HG03378 (cell line): Measurements from ENCODE around the gene CNTN4.
"Not testable (repeated sequence)": the region's sequence is repeated elsewhere in the genome, so short reads cannot be mapped to it uniquely, and the experiment has no call there.

Experiments used
- ATAC-seq: cut with Tn5 transposase; IDR thresholded peaks from one replicate; pipeline ENCODE4 v1.9.1; 2021; ENCODE audit warnings: mild to moderate bottlenecking, moderate library complexity; ENCODE audit not compliant: unreplicated experiment

The CNTN4 gene

GRCh38 chr3:2940062-2940461 lies 841.4 kb downstream of the CNTN4 start:
- ATAC-seq: no peak

DNA sequence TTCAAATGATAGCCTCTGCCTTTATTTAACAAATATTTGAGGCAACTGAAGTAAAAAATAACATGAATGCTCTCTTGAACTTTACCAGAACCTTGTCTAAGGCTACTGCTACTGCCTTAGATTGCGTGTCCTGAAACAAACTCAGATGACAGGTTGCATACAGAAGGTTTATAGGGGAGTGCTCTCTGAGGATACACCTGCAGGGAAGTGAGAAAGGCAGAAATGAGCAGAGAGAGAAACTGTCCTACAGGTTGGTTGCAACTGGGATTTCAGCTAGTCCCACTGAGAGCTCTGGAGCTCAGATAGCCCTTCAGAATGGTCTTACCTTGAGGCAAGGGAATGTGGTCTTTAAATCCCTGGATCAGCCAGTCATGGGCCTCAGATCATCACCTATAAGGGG lies 846.0 kb downstream of the CNTN4 start:
- ATAC-seq: peak; percentile 83

- ATAC-seq: no peak
These were observed 846.5 kb downstream of the CNTN4 start for GRCh38 chr3:2945121-2945520.

DNA sequence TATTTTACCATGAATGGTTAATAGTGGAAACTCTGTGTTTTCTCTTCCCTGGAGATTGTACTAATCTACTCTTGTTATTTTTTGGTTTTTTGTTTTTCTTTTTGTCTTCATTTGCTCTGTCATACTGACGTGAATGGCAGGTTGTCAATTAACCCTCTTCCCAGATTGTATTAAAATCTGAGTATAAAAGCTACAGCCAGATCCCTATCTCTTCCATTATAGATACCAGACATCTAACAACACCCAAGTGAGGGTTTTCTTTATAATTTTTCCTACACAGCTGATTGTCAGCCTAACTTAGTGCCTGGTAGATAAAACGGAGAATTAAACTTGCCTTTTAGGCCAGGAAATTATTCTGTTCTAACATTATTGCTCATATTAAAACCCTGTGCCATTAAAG lies 848.9 kb downstream of the CNTN4 start:
- ATAC-seq: no peak

DNA sequence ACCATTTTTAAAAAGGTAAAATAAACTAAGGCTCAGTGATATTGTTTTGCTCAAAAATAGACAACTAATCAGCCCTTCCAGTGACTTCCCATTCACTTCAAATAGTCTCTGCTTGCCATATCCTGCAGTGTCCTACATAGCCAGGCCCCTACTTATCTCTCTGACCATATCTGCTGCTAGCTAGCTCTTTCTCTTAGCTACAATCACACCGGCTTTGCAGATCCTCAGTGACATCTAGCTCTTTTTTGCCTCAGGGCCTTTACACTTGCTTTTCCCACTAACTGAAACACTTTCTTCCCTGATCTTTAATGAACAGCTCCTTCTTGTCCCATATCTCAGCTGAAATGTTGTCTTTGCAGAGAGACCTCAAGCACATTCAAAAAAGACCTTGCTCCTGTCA lies 850.2 kb downstream of the CNTN4 start:
- no peak for ATAC-seq

GRCh38 chr3:2950159-2950558 lies 851.5 kb downstream of the CNTN4 start:
- ATAC-seq: no peak

GRCh38 chr3:2957115-2957514 lies 858.4 kb downstream of the CNTN4 start:
- ATAC-seq: no peak

GRCh38 chr3:2958551-2958950 lies 859.9 kb downstream of the CNTN4 start:
- no peak for ATAC-seq

DNA sequence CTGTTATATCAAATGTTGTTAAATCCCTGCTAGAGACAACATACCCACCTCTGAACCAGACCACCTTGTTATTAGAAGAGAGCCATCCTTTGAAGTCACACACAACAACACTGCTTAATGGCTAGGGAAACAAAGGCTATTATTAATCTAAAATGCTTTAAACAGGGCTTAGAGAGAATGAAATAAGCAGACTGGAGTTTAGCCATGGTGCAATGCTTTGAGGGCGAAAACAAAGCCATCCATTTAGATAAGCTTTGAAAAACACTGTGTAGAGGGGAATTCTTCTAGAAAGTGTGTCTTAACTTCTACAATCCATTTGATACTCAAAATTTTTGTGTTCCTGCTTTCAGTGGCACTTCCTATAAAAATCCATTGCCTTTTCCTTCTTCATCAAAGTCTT lies 862.9 kb downstream of the CNTN4 start:
- ATAC-seq: no peak

- ATAC-seq: no peak
These were observed 869.2 kb downstream of the CNTN4 start for GRCh38 chr3:2967871-2968270.

DNA sequence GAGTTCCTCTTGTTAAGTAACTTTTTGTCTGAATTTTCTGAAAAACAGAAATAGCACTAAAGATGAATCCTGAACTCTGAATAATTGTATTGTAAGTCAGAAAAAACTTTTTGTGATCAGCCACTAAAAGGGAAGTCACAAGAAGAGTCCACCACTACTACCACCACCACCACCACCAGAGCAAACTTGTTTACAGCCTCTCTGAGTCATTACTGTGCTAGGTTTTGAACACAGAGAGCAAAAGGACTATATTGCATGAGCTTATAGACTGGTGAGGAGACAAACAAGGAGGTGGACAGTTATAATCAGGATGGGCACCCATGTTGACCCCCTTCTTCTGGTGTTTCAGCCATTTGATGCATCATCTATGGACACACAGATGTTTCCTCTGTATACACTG lies 869.8 kb downstream of the CNTN4 start:
- ATAC-seq: no peak

- no peak for ATAC-seq
These were observed 877.5 kb downstream of the CNTN4 start for GRCh38 chr3:2976212-2976611.

DNA sequence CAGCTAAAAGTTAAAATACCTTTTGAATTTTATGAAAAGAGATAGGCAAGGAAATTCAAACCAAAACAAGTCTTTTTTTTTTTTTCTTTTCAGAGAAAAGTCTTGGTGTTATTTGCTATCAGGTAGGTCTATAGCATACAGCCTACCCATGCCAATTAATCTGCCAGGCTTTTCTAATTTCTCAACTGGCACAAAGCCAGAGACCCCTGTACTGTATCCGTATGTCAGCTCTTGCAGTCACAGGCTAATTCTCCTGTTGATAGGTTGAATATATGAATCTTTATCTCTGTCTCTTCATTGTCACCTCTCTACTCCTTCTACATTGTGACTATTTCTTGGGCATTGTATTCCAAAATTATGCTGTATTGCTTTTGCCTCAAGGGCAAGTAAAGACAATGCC lies 878.1 kb downstream of the CNTN4 start:
- no peak for ATAC-seq

- ATAC-seq: no peak
These were observed 880.5 kb downstream of the CNTN4 start for GRCh38 chr3:2978977-2979732.

DNA sequence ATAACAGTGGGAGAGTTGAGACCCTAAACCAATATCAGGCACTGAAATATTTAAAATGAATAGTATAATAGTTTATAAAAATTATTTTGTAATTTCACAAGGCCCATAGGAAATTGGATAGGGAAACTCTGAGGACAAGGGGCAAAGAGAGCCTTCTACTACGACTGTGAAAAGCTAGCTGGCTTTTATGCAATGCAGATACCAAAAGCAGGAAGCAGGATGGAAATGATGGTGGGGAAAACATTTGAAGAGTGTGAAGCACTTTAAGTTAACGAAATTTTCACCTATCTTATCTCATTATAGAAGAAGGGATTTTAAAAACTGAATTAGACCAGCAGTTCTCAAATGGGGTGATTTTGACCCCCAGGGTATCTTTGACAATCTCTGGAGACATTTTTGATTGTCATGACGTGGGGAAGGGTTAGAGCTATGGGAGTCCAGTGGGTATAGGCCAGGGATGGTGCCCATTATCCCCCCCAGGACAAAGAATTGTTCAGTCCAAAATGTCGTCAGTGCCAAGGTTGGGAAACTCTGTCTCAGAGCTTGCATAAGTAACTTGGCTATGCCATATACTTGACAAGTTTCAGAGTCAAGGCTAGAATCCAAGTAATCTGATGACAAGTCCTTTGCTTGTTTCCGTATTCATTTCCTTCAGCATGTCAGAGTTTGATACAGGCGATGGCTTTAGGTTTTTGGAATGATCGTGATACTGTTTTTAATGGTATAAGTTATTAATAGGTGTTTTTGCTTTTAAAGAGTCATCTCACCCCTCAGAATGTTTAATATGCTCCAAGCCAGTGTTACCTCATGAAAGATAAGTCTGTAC lies 885.6 kb downstream of the CNTN4 start:
- ATAC-seq: no peak

GRCh38 chr3:2984831-2985220 lies 886.2 kb downstream of the CNTN4 start:
- ATAC-seq: no peak

DNA sequence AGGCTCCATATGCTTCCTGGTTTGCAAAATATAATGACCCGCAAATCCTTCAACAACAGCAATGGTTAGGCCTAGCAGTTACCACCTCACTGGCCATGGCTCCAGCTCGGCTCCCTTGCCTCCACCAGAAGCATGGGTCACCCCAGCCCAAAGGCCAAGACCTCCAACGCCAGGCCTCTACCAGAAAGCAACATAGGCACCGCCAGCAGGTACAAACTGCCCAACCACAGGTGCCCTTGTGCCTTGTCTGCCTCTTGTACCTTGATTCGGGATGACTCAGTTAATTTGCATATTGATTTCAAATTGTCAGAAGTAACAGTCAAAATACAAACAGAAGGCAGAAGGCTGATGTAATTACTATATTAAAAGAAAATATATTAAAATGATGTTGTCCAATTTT lies 886.8 kb downstream of the CNTN4 start:
- no peak for ATAC-seq

- ATAC-seq: no peak
These were observed 893.9 kb downstream of the CNTN4 start for GRCh38 chr3:2992534-2992933.

- not testable (repeated sequence) for ATAC-seq
These were observed 894.5 kb downstream of the CNTN4 start for GRCh38 chr3:2993130-2993529.

DNA sequence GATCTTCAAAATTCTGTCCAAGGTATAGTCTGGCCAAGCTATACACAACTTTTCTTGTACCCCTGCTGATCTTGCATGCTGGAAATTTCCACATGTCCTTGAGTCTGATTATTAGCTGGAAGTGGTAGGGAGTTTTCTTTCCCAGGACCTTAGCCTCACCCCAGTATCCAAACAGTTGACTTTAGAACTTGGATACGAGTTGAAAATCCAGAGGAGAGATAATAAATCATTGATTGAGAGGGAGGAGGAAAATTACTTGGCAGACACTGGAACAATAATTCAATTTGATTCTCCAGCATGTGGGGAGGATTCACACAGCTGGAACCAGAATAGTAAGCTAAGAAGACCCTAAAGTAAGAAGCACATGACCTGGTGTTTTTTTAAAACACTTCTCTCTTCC lies 895.1 kb downstream of the CNTN4 start:
- no peak for ATAC-seq

DNA sequence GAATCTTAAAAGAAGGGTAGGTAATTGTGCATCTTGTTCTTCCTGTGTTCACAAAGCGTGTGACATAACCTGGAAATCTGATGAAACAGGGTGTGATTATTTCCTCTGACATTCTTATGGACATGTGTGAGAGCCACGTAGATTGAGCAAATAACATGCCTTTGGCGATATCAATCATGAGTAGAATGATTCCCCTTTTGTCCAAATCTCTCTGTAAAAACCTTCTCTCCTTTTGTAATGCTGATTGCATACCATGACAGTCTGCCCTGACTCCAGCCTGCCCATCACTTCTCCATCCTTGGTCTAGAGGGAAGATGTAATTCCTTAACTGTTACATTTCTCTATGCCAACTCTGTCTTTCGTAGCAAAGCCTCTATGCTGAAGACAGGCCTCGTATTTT lies 896.5 kb downstream of the CNTN4 start:
- ATAC-seq: no peak

DNA sequence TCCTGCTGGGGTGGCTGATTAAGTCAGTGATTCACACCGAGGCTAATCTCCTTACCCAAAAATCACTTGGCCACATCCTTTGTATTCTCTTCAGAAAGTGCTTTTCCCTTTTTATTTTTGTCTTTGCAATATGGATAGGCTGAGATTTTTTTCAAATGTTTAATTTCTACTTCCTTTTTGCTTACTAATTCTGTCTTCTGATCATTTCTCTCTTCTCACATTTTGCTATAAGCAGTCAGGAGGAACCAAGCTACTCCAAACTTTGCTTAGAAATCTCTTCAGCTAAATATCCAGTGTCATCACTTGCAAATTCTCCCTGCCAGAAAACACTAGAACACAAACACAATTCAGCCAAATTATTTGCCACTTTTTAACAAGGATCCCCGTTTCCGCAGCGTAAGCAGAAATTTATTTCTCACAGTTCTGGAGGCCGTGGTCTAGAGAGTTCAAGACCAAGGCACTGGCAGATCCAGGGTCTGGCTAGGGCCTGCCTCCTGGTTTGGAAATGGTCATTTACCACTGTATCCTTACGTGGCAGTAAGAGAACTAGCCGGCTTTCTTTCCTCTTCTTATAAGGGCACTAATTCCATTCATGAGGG lies 906.6 kb downstream of the CNTN4 start:
- ATAC-seq: no peak
